Adrenal gland (tissue), 12 donors: ENCODE data around the gene NR6A1. TPM values are rescaled to one million over a fixed set of nuclear protein-coding genes. Genes with fewer than 3 reads are reported as not detected.

ENCODE experiments used
- DNase-seq, 7 donors: peaks; one replicate each; pipeline ENCODE4 v3.0.0-alpha.2; 2019 to 2020
- H3K27ac ChIP-seq, 5 donors: fragments of 200-600 bp; sonication (generic) in 4 of 5; 1 replicate in 3 of 5; 2 replicates in 2 of 5; pipeline versions ENCODE4 v1.5.1 to v1.8.0; 2016 to 2020; ENCODE audit warnings: mild to moderate bottlenecking in 1 of 5
- H3K27me3 ChIP-seq: fragments of 200-600 bp; 2 replicates; pipeline ENCODE4 v1.8.0; 2021
- H3K36me3 ChIP-seq, 2 donors: fragments of 200-600 bp; replicated peaks in 1 of 2; 1 replicate in 1 of 2; 2 replicates in 1 of 2; pipeline versions ENCODE4 v1.5.1 to v1.8.0; 2018 to 2022
- H3K4me1 ChIP-seq, 2 donors: fragments of 200-600 bp; replicated peaks in 1 of 2; 1 replicate in 1 of 2; 2 replicates in 1 of 2; pipeline versions ENCODE4 v1.5.1 to v1.8.0; 2018 to 2021
- H3K4me3 ChIP-seq, 4 donors: fragments of 200-600 bp; sonication (generic) in 3 of 4; one replicate each; pipeline ENCODE4 v1.5.1; 2016 to 2018
- H3K9me3 ChIP-seq, 3 donors: fragments of 200-600 bp; sonication (generic) in 1 of 3; replicated peaks in 1 of 3; 1 replicate in 2 of 3; 2 replicates in 1 of 3; pipeline versions ENCODE4 v1.5.1 to v1.8.0; 2016 to 2021
- POLR2A ChIP-seq, 2 donors: fragments of 450-650 bp; IDR thresholded peaks; one replicate each; pipeline ENCODE4 v1.6.1; 2017; ENCODE audit warnings: antibody characterized with exemption in 2 of 2, mild to moderate bottlenecking in 2 of 2, moderate library complexity in 1 of 2
- WGBS, 4 donors: extraction: QIAGEN DNeasy Blood & Tissue Kit in 2 of 4; methylation state at CpG; one replicate each; pipeline versions ENCODE4 v1.1.5 to v1.1.7; 2013 to 2017; 5-methylcytosine and 5-hydroxymethylcytosine counted together
- intact Hi-C, 2 donors: fragments of 100-400 bp; cut with DNase I; formaldehyde crosslinking; loops; one replicate each; pipeline versions ENCODE4 v1.14.1 to v1.15.0; 2022 to 2023
- microRNA-seq, 3 donors: library from miRNA; unstranded; fragments of <30 nt; microRNA quantifications; one replicate each; pipeline ENCODE4, GENCODE V29; 2017 to 2020
- polyA plus RNA-seq, 3 donors: library from polyadenylated mRNA; stranded (reverse); fragments of 200-250 nt in 2 of 3; fragments of 350-450 nt in 1 of 3; fragmentation: Illumina TruSeq in 1 of 3; extraction: RNeasy Lipid Tissue Mini Kit (QIAGEN cat#74804) in 1 of 3; gene quantifications; one replicate each; pipeline ENCODE4 v1.2.3, GENCODE V29; 2013 to 2014
- small RNA-seq, 2 donors: library from RNA; depleted of rRNA; stranded (forward); fragments of <200 nt; gene quantifications; one replicate each; pipeline ENCODE3, GENCODE V24; 2016
- total RNA-seq, 9 donors: library from RNA; depleted of rRNA in 4 of 9; stranded (reverse); fragments of >200 nt in 4 of 9; fragments of 120-200 nt in 1 of 9; fragmentation: NEBNext Ultra II Directional in 1 of 9; extraction: Animal tissue kit (Norgen Biotek cat#: 25700) in 1 of 9; gene quantifications; one replicate each; pipeline versions ENCODE4 v1.1.0 to v1.2.4, GENCODE V29; 2013 to 2023
- TF ChIP-seq, protein P1 (sequence below), 6 experiments: fragments of 450-650 bp in 4 of 6; fragments of 200-600 bp in 2 of 6; sonication (generic) in 1 of 6; IDR thresholded peaks; 1 replicate in 5 of 6; 2 replicates in 1 of 6; pipeline versions ENCODE4 v1.5.1 to v1.8.0; 2016 to 2021; ENCODE audit warnings: antibody characterized with exemption in 6 of 6, mild to moderate bottlenecking in 2 of 6, moderate library complexity in 1 of 6
- donor health status: healthy with polysubstance abuse.
- donor health status: Bipolar disorder and iron deficiency.
- donor health status: DM: yes; HTN: yes; CAD: no.
- donor health status: DM: no; HTN: no; CAD: no.
- donor health status: DM: no; HTN: no; CAD: no.
- donor health status: DM: yes; HTN: yes; CAD: no.

NR6A1 gene
- total and polyA plus RNA-seq, 12 donors = 0.46 to 9.8 (median 1.5) TPM

DNA sequence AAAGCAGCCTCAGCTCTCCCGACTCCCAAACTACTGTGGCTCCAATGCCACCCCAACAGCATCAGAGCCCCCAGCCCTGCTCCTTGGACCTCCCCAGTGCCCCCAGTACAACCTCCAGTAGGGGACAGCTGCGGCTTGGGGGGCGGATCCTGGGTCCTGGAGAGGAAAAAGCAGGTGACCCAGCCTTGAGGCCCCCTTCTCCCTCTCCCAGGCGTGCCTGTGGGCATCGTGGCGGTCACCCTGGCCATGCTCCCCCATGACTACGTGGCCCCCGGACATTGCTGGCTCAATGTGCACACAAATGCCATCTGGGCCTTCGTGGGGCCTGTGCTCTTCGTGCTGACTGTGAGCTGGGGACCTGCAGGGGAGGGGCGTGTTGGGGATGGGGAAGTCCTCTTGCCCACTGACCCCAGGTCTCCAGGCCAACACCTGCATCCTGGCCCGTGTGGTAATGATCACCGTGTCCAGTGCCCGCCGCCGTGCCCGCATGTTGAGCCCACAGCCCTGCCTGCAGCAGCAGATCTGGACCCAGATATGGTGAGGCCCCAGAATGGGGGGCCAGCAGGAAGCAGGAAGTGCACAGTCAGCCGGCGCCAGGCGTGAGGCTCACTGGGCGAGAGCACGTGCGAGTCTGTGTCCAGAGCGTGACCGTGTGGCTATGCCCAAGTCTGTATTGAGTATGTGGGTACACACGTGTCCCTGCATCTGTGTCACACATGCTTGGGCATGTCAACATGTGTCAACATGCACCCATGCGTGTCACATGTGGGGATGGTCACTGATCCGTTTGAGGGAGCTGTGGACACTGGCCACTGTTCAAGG, 301.9 kb downstream of the NR6A1 start:
- H3K4me1 ChIP-seq = no peaks in the 10 kb centered on the region
- H3K9me3 ChIP-seq = no peaks in the 10 kb centered on the region
- H3K36me3 ChIP-seq = no peaks in the 10 kb centered on the region
- H3K4me3 ChIP-seq = no peak overlapping the region
- H3K27ac ChIP-seq = no peak overlapping the region
- intact Hi-C loops = no loop called here
- TF ChIP-seq POLR2A (IDR thresholded peaks at IDR 0.05) = no peak
- TF ChIP-seq, protein P1, sequence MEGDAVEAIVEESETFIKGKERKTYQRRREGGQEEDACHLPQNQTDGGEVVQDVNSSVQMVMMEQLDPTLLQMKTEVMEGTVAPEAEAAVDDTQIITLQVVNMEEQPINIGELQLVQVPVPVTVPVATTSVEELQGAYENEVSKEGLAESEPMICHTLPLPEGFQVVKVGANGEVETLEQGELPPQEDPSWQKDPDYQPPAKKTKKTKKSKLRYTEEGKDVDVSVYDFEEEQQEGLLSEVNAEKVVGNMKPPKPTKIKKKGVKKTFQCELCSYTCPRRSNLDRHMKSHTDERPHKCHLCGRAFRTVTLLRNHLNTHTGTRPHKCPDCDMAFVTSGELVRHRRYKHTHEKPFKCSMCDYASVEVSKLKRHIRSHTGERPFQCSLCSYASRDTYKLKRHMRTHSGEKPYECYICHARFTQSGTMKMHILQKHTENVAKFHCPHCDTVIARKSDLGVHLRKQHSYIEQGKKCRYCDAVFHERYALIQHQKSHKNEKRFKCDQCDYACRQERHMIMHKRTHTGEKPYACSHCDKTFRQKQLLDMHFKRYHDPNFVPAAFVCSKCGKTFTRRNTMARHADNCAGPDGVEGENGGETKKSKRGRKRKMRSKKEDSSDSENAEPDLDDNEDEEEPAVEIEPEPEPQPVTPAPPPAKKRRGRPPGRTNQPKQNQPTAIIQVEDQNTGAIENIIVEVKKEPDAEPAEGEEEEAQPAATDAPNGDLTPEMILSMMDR (IDR thresholded peaks at IDR 0.05) = no peak
- DNase-seq = peak in 1 of 7 donors; percentile 4
- WGBS, 4 donors = 84 to 100% (median 86%) methylated on average over 3 to 28 of the region's 28 CpGs
- H3K27me3 ChIP-seq = no peaks in the 10 kb centered on the region

DNA sequence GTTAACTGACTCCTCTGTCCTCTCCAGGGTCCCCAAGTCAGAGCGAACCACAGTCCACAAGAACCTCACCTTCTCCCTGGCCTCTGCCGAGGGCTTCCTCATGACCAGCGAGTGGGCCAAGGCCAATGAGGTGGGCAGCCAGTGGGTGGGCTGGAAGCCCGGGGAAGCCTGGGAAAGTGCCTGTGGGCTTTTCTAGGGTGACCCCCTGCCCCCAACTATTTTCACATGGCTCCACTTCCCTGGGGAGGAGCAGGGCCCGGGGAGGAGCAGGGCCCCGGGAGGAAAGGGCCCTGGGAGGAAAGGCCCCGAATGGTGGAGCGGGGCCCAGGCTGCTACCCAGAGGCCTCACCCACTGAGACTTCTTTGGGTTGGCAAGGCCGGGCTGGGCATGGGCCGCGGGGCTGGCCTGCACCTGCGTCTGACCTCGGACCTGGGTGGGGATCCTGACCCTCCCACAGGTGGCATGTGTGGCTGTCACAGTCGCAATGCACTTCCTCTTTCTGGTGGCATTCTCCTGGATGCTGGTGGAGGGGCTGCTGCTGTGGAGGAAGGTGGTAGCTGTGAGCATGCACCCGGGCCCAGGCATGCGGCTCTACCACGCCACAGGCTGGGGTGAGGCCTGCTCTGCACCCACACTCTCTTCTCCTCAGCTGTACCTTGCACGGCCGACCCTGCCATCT, 302.9 kb downstream of the NR6A1 start:
- TF ChIP-seq, protein P1 (IDR thresholded peaks at IDR 0.05) = no peak
- TF ChIP-seq POLR2A (IDR thresholded peaks at IDR 0.05) = no peak
- Histone ChIP-seq H3K27me3 (no peaks in the 10 kb centered on the region), H3K4me1 (no peaks in the 10 kb centered on the region), H3K9me3 (no peaks in the 10 kb centered on the region), H3K4me3 (no peak overlapping the region), H3K36me3 (no peaks in the 10 kb centered on the region), H3K27ac (no peak overlapping the region)
- WGBS, 4 donors = 86 to 90% (median 87%) methylated on average over 2 to 19 of the region's 19 CpGs
- DNase-seq = peak in 3 of 7 donors; percentile 2 to 8 (median 8)
- intact Hi-C loops = no loop called here

DNA sequence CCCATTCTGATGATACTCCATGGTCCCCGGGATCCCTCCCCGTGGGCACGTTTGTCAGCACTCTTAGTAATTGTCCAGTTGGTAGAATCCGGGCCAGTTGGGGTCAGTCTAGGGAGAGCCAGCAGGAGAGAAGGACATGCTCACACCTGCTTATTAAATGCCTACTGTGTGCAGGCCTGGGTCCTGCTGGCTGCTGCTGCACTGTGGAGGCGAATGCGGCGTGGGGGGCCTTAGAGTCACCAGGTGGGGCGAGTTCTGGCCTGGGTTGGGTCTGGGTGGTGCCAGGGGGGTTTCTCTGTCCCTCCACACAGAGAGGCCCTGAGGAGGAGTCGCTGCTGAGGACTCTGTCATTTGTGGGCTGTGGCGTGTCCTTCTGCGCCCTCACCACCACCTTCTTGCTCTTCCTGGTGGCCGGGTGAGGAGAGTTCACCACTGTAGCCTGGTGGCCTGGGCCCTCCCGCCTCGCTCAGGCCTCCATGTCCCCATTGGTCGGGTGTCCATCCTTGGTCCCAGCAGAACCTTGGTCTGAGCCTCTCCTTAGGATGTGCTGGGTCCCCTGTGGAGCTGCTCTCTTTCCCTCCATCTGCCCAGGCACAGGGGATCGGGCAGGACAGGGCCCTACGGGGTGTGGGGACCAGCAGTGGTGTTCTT, 303.6 kb downstream of the NR6A1 start:
- no peaks in the 10 kb centered on the region for H3K36me3 ChIP-seq
- no peaks in the 10 kb centered on the region for H3K27me3 ChIP-seq
- intact Hi-C loops = no loop called here
- WGBS, 4 donors = 88 to 94% (median 93%) methylated on average over 4 to 17 of the region's 17 CpGs
- no peak overlapping the region for H3K4me3 ChIP-seq
- no peak overlapping the region for H3K27ac ChIP-seq
- H3K4me1 ChIP-seq = no peaks in the 10 kb centered on the region
- no peaks in the 10 kb centered on the region for H3K9me3 ChIP-seq
- DNase-seq = peak in 2 of 7 donors; percentile 6 to 8
- no peak for TF ChIP-seq POLR2A (IDR thresholded peaks at IDR 0.05)
- TF ChIP-seq, protein P1 (IDR thresholded peaks at IDR 0.05) = no peak

Small RNAs within 50 kb of the gene (microRNA-seq; reads per million reads assigned to microRNA genes)
- 174 to 366 (median 259) reads per million in 3 donors for gene MIR181A2
- 271 to 457 (median 397) reads per million in 3 donors for gene MIR181B2

Small RNAs within 50 kb of the gene (small RNA-seq; reads per million reads assigned to genes)
- gene MIR181A2 (18.6 to 23.0 reads per million in 2 donors), gene MIR181B2 (9.7 to 14.7 reads per million in 2 donors), gene RN7SL302P (0 reads per million in 2 donors)

Other genes with a start within 250 kb of the NR6A1 start
- gene OLFML2A, start 5.8 kb upstream of the NR6A1 start, total RNA-seq = 10 to 100 TPM in 4 of 9 donors, 1 to 10 TPM in 5; 4.8 to 21.4 (median 9.9) TPM
- 1 to 10 TPM; 1.7 to 3.4 (median 2.9) TPM for gene OLFML2A, start 5.8 kb upstream of the NR6A1 start, polyA plus RNA-seq
- gene WDR38, start 82.1 kb upstream of the NR6A1 start, total RNA-seq = not detected
- under 1 TPM in 1 of 3 donors, not detected in 2; 0.16 TPM for gene WDR38, start 82.1 kb upstream of the NR6A1 start, polyA plus RNA-seq
- 1,000 to 10,000 TPM in 8 of 9 donors, 100 to 1,000 TPM in 1; 884 to 2,087 (median 1,245) TPM for gene RPL35, start 90.6 kb upstream of the NR6A1 start, total RNA-seq
- gene RPL35, start 90.6 kb upstream of the NR6A1 start, polyA plus RNA-seq = 1,000 to 10,000 TPM; 1,560 to 4,952 (median 4,757) TPM
- 10 to 100 TPM; 20.7 to 86.8 (median 38.1) TPM for gene ARPC5L, start 90.8 kb upstream of the NR6A1 start, total RNA-seq
- gene ARPC5L, start 90.8 kb upstream of the NR6A1 start, polyA plus RNA-seq = 10 to 100 TPM; 35.9 to 97.6 (median 38.4) TPM
- gene GOLGA1, start 169.8 kb upstream of the NR6A1 start, total RNA-seq = 10 to 100 TPM; 15.1 to 30.2 (median 24.9) TPM
- 10 to 100 TPM; 13.0 to 23.6 (median 17.9) TPM for gene GOLGA1, start 169.8 kb upstream of the NR6A1 start, polyA plus RNA-seq